Activated CD8-positive, alpha-beta memory T cell treated with anti-CD3 and anti-CD28 coated beads for 24 hours (primary cell): ENCODE results near the gene PEMT.

Experiments used
- DNase-seq: peaks from one replicate; pipeline ENCODE4 v3.0.0-alpha.2; 2020

PEMT gene

GRCh38 chr17:17603895-17604225 lies 12.4 kb upstream of the PEMT start:
- DNase-seq, result no peak

- DNase-seq, result no peak
Observed at GRCh38 chr17:17603178-17603894, 11.8 kb upstream of the PEMT start.

GRCh38 chr17:17599965-17600364 lies 8.5 kb upstream of the PEMT start:
- no peak for DNase-seq

GRCh38 chr17:17598003-17598402 lies 6.5 kb upstream of the PEMT start:
- no peak for DNase-seq

- no peak for DNase-seq
Observed at GRCh38 chr17:17595755-17596154, 4.2 kb upstream of the PEMT start.

GRCh38 chr17:17593222-17593620 lies 1.7 kb upstream of the PEMT start:
- no peak for DNase-seq

- no peak for DNase-seq
Observed at GRCh38 chr17:17590883-17591354, 589 bp downstream of the PEMT start.

- DNase-seq, result no peak
Observed at GRCh38 chr17:17590141-17590751, 1.3 kb downstream of the PEMT start.

GRCh38 chr17:17587614-17588337 lies 3.7 kb downstream of the PEMT start:
- DNase-seq, result no peak

GRCh38 chr17:17582372-17582771 lies 9.1 kb downstream of the PEMT start:
- DNase-seq, result no peak

- no peak for DNase-seq
Observed at GRCh38 chr17:17581509-17581908, 10.0 kb downstream of the PEMT start.

- DNase-seq, result no peak
Observed at GRCh38 chr17:17580662-17581470, 10.6 kb downstream of the PEMT start.

- DNase-seq, result no peak
Observed at GRCh38 chr17:17579691-17580090, 11.8 kb downstream of the PEMT start.

- no peak for DNase-seq
Observed at GRCh38 chr17:17577373-17577772, 14.1 kb downstream of the PEMT start.

- DNase-seq, result no peak
Observed at GRCh38 chr17:17576772-17577234, 14.7 kb downstream of the PEMT start.

GRCh38 chr17:17575360-17576251 lies 15.9 kb downstream of the PEMT start:
- no peak for DNase-seq

- no peak for DNase-seq
Observed at GRCh38 chr17:17573912-17574311, 17.6 kb downstream of the PEMT start.

GRCh38 chr17:17572010-17572785 lies 19.3 kb downstream of the PEMT start:
- DNase-seq, result no peak

GRCh38 chr17:17570798-17571716 lies 20.5 kb downstream of the PEMT start:
- DNase-seq, result no peak

GRCh38 chr17:17570140-17570797 lies 21.2 kb downstream of the PEMT start:
- DNase-seq, result no peak
